Activated CD4-positive, alpha-beta memory T cell treated with anti-CD3 and anti-CD28 coated beads, Interleukin-2, amount 10 ng/mL, durations not matched to agents 7 days and 5 days (primary cell): ENCODE results near the gene NAA15. TPM values are rescaled to one million over a fixed set of nuclear protein-coding genes. Genes with fewer than 3 reads are reported as not detected.
"Not testable (repeated sequence)": the region's sequence is repeated elsewhere in the genome, so short reads cannot be mapped to it uniquely, and the experiment has no call there.

ENCODE experiments used
- CTCF ChIA-PET: fragments of 350-600 bp; sonication (Branson Sonifier 250); formaldehyde crosslinking; loops from one replicate; lab custom pipeline; 2021; ENCODE audit warnings: antibody characterized with exemption, inconsistent platforms; lab: Charles Lee
- POLR2A ChIA-PET: fragments of 350-600 bp; sonication (Branson Sonifier 250); formaldehyde crosslinking; loops from one replicate; lab custom pipeline; 2021; ENCODE audit warnings: antibody characterized with exemption; lab: Charles Lee
- DNase-seq: peaks from one replicate; pipeline ENCODE4 v3.0.0-alpha.2; 2020
- H3K27ac Mint-ChIP-seq: one replicate; pipeline ENCODE4 v1.8.0; 2021; ENCODE audit warnings: mild to moderate bottlenecking, mixed read lengths
- H3K27me3 Mint-ChIP-seq: one replicate; pipeline ENCODE4 v1.8.0; 2021; ENCODE audit warnings: mixed read lengths
- H3K36me3 Mint-ChIP-seq: one replicate; pipeline ENCODE4 v1.8.0; 2021; ENCODE audit warnings: low read depth, mixed read lengths
- H3K4me1 Mint-ChIP-seq: one replicate; pipeline ENCODE4 v1.8.0; 2021; ENCODE audit warnings: mixed read lengths
- H3K4me3 Mint-ChIP-seq: one replicate; pipeline ENCODE4 v1.8.0; 2021; ENCODE audit warnings: mild to moderate bottlenecking, mixed read lengths
- H3K9me3 Mint-ChIP-seq: one replicate; pipeline ENCODE4 v1.8.0; 2021; ENCODE audit warnings: mixed read lengths
- total RNA-seq, 2 experiments: library from RNA; stranded (reverse); gene quantifications; one replicate each; pipeline ENCODE4 v1.2.3, GENCODE V29; 2021

Gene NAA15
- total RNA-seq, 2 experiments from 2014 or later = 45.7 to 52.5 TPM

DNA sequence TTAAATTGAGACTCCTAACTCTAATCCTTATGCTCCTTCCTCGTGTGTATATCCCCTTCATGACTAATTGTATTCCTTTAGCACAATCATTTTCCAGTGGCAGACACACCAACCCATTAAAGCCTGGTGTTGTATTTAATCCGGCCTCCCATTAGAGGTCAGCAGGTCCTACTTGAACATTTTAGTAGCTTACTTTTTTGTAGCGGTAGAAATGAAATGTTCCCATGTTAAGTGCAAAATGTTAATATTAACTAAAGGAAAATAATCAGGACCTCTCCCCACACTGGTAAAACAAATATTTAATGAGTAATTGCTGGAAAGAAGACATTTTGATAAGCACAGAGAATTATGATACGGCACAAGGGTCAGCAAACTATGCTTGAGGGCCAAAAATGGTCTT, 156.0 kb downstream of the NAA15 start:
- no peak for DNase-seq
- POLR2A ChIA-PET = no interaction called here
- H3K36me3 Mint-ChIP-seq = peaks cover 19% of the 10 kb centered on the region
- H3K27ac Mint-ChIP-seq = no peak overlapping the region
- CTCF ChIA-PET = no interaction called here
- H3K9me3 Mint-ChIP-seq = no peaks in the 10 kb centered on the region
- H3K4me3 Mint-ChIP-seq = no peak overlapping the region
- peaks cover 60% of the 10 kb centered on the region for H3K4me1 Mint-ChIP-seq
- H3K27me3 Mint-ChIP-seq = no peaks in the 10 kb centered on the region

DNA sequence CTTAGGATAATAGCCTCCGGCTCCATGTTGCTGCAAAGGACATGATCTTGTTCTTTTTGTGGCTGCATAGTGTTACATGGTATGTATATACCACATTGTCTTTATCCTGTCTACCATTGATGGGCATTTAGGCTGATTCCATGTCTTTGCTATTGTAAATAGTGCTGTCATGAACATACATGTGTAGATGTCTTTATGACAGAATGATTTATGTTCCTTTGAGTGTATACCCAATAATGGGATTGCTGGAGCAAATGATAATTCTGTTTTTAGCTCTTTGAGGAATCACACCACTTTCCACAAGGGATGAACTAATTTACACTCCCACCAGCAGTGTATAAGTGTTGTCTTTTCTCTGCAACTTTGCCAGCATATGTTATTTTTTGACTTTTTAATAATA, 157.2 kb downstream of the NAA15 start:
- H3K9me3 Mint-ChIP-seq = no peaks in the 10 kb centered on the region
- H3K4me3 Mint-ChIP-seq = no peak overlapping the region
- no peak for DNase-seq
- CTCF ChIA-PET = no interaction called here
- H3K27me3 Mint-ChIP-seq = no peaks in the 10 kb centered on the region
- H3K4me1 Mint-ChIP-seq = peaks cover 54% of the 10 kb centered on the region
- H3K27ac Mint-ChIP-seq = no peak overlapping the region
- POLR2A ChIA-PET = no interaction called here
- peaks cover 20% of the 10 kb centered on the region for H3K36me3 Mint-ChIP-seq

DNA sequence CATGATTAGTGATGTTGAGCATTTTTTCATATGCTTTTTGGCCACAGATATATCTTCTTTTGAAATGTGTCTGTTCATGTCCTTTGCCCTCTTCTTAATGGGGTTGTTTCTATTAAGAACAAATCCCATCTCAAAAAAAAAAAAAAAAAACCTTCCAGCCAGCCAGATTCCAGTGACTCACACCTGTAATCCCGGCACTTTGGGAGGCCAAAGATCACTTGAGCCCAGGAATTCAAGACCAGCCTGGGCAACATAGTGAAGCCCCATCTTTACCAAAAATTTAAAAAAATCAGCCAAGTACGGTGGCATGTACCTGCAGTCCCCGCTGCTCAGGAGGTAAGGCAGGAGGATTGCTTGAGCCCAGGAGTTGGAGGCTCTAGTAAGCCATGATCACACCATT, 157.7 kb downstream of the NAA15 start:
- Mint-ChIP-seq H3K9me3 (no peaks in the 10 kb centered on the region), H3K36me3 (peaks cover 24% of the 10 kb centered on the region), H3K27me3 (no peaks in the 10 kb centered on the region), H3K4me1 (peaks cover 54% of the 10 kb centered on the region), H3K4me3 (no peak overlapping the region), H3K27ac (no peak overlapping the region)
- DNase-seq = no peak
- POLR2A ChIA-PET = no interaction called here
- CTCF ChIA-PET = no interaction called here

DNA sequence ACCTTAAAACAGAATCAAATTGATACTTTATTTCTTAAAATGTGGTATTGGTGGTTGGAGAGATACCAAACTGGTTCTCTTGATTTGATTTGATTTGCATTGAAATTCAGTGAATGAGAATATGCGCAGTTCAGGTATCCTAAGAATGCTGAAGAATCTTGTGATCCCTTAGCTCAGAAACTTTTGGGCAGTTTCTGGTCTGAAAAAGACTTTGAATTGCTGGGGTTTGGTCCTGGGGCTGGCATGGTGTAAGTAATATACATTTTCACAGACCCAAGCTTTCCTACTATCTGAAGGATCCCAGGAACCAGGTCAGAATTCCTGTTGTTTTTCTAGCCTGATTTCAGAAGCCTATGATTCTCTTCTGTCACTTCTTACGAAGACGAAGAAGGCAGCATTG, 159.3 kb downstream of the NAA15 start:
- DNase-seq = no peak
- ChIA-PET CTCF (interaction anchor here (1.0 kb wide), 1 partner anchor 70 kb away, joined by 3 read pairs; no protein-coding TSS in a partner anchor), POLR2A (no interaction called here)
- Mint-ChIP-seq H3K4me3 (no peak overlapping the region), H3K9me3 (no peaks in the 10 kb centered on the region), H3K27ac (no peak overlapping the region), H3K4me1 (peaks cover 40% of the 10 kb centered on the region), H3K27me3 (no peaks in the 10 kb centered on the region), H3K36me3 (peaks cover 24% of the 10 kb centered on the region)

DNA sequence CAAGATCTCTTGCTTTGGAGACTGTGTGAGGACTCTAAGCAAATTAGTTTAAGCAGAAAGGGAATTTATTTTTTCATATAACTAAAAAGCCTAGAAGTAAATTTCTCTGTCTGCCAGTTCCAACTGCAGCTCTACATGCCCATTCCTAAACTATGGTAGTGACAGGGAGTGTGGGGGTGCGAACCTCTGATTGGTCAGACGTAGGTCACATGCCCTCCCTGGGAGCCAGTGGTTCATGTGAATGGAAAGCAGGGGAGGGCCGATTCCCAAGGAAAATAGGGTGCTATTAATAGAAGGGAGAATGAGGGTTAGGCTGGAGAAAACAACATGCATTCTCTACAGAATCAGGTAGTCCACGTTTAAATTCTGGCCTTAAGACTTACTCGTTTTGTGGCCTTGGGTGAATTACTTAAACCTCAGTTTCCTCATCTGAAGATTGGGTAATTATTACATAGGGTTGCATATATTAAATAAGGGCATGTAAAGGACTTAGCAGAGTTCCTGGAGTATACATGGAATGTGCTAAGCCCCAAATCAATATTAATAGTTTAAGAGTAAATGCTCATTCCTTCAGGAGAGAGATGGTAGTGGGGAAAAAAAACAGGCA, 159.8 kb downstream of the NAA15 start:
- no peaks in the 10 kb centered on the region for H3K27me3 Mint-ChIP-seq
- H3K4me1 Mint-ChIP-seq = peaks cover 34% of the 10 kb centered on the region
- POLR2A ChIA-PET = no interaction called here
- CTCF ChIA-PET = interaction anchor here (0.6 to 2.5 kb wide), 2 partner anchors 8 to 17 kb away, joined by 3 to 6 read pairs; partner anchors contain the start of gene RAB33B
- no peak for DNase-seq
- no peaks in the 10 kb centered on the region for H3K9me3 Mint-ChIP-seq
- no peak overlapping the region for H3K4me3 Mint-ChIP-seq
- peaks cover 22% of the 10 kb centered on the region for H3K36me3 Mint-ChIP-seq
- H3K27ac Mint-ChIP-seq = no peak overlapping the region

DNA sequence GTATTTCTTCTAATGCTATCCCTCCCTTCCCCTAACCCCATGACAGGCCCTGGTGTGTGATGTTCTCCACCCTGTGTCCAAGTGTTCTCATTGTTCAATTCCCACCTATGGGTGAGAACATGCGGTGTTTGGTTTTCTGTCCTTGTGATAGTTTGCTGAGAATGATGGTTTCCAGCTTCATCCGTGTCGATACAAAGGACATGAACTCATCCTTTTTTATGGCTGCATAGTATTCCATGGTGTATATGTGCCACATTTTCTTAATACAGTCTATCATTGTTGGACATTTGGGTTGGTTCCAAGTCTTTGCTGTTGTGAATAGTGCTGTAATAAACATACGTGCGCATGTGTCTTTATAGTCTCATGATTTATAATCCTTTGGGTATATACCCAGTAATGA, 163.2 kb downstream of the NAA15 start:
- peaks cover 13% of the 10 kb centered on the region for H3K9me3 Mint-ChIP-seq
- H3K4me1 Mint-ChIP-seq, H3K4me3 Mint-ChIP-seq, H3K27me3 Mint-ChIP-seq, CTCF ChIA-PET, H3K27ac Mint-ChIP-seq, DNase-seq: not testable (repeated sequence)
- POLR2A ChIA-PET = interaction anchor here (1.0 kb wide), 1 partner anchor 11 kb away, joined by 4 read pairs; the partner anchor contains the start of gene RAB33B
- peaks cover 33% of the 10 kb centered on the region for H3K36me3 Mint-ChIP-seq

DNA sequence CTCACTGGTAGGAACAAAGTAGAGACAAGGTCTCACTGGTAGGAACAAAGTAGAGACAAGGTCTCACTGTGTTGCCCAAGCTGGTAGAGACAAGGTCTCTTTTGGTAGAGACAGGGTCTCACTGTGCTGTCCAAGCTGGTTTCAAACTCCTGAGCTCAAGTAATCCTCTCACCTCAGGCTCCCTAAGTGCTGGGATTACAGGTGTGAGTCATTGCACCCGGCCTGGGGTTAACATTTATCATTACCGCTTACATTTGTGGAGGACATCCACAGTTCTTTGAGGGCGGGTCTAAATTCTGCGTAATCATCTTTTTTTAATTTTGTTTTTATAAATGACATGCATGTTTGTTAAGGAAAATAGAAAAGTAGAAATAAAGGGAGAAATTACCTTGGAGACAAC, 164.6 kb downstream of the NAA15 start:
- H3K27ac Mint-ChIP-seq = no peak overlapping the region
- POLR2A ChIA-PET = no interaction called here
- no peak overlapping the region for H3K4me3 Mint-ChIP-seq
- no peaks in the 10 kb centered on the region for H3K27me3 Mint-ChIP-seq
- peaks cover 16% of the 10 kb centered on the region for H3K9me3 Mint-ChIP-seq
- peaks cover 35% of the 10 kb centered on the region for H3K36me3 Mint-ChIP-seq
- H3K4me1 Mint-ChIP-seq = peaks cover 1% of the 10 kb centered on the region
- CTCF ChIA-PET = no interaction called here
- DNase-seq = no peak

DNA sequence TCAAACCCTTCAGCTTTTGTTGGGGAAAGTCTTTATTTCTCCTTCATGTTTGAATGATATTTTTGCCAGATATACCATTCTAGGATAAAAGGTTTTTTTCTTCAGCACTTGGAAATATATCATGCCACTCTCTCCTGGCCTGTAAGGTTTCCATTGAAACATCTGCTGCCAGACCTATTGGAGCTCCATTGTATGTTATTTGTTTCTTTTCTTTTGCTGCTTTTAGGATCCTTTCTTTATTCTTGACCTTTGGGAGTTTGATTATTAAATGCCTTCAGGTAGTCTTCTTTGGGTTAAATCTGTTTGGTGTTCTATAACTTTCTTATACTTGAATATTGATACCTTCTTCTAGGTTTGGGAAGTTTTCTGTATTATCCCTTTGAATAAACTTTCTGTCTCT, 167.5 kb downstream of the NAA15 start:
- H3K27me3 Mint-ChIP-seq, H3K4me1 Mint-ChIP-seq, H3K27ac Mint-ChIP-seq, DNase-seq, POLR2A ChIA-PET, H3K4me3 Mint-ChIP-seq, CTCF ChIA-PET: not testable (repeated sequence)
- Mint-ChIP-seq H3K9me3 (peaks cover 25% of the 10 kb centered on the region), H3K36me3 (peaks cover 57% of the 10 kb centered on the region)

DNA sequence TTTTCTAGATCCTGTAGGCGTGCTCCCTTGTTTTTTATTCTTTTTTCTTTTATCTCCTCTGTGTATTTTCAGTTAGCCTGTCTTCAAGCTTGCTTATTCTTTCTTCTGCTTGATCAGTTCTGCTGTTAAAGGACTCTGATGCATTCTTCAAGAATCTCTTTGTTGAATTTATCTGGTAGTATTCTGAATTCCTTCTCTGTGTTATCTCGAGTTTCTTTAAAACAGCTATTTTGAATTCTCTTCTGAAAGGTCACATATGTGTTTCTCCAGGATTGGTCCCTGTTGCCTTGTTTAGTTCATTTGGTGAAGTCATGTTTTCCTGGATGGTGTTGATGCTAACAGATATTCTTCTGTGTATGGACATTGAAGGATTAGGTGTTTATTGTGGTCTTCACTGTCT, 167.9 kb downstream of the NAA15 start:
- peaks cover 25% of the 10 kb centered on the region for H3K9me3 Mint-ChIP-seq
- ChIA-PET POLR2A (no interaction called here), CTCF (no interaction called here)
- H3K4me1 Mint-ChIP-seq = no peaks in the 10 kb centered on the region
- no peak overlapping the region for H3K4me3 Mint-ChIP-seq
- H3K36me3 Mint-ChIP-seq = peaks cover 53% of the 10 kb centered on the region
- no peak for DNase-seq
- no peak overlapping the region for H3K27ac Mint-ChIP-seq
- no peaks in the 10 kb centered on the region for H3K27me3 Mint-ChIP-seq

Other genes with a start within 250 kb of the NAA15 start
- 10 to 100 TPM; 35.2 to 39.5 TPM for gene ELF2, start 124.3 kb upstream of the NAA15 start, total RNA-seq
- gene MGARP, start 21.3 kb upstream of the NAA15 start, total RNA-seq = not detected
- gene NDUFC1, start 972 bp downstream of the NAA15 start, total RNA-seq = 10 to 100 TPM; 35.7 to 36.1 TPM
- gene RAB33B, start 152.6 kb downstream of the NAA15 start, total RNA-seq = 1 to 10 TPM; 7.0 to 7.6 TPM